GM18907 (cell line): ENCODE measurements around the gene WDR54.
A peak's percentile ranks its signal among the peaks of the same experiment; 100 is the strongest.
"Not testable (repeated sequence)": the region's sequence is repeated elsewhere in the genome, so short reads cannot be mapped to it uniquely, and the experiment has no call there.

Experiments
- ATAC-seq: cut with Tn5 transposase; IDR thresholded peaks from one replicate; pipeline ENCODE4 v1.9.1; 2021; ENCODE audit warnings: mild to moderate bottlenecking, moderate library complexity; ENCODE audit not compliant: unreplicated experiment

Gene WDR54

DNA sequence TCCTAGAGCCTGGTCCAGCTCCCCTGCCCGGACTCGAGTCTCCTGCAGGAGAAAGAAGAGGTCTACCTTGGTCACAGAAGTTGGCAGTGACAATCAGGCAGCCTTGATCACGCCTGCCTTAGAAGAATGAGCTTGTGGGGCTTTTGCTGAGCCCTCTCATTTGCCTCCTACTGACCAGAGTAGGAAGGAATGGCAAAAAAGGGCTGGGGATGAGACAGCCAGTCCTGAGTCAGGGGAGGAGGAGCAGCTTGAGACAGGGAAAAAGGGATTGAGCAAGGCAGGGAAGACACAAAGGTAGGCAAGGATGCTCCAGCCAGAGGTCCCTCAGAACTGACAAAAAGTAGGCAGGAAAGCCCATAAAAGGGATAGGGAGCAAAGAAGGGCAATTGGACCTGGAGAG, 6.0 kb downstream of the WDR54 start:
- ATAC-seq, result no peak

DNA sequence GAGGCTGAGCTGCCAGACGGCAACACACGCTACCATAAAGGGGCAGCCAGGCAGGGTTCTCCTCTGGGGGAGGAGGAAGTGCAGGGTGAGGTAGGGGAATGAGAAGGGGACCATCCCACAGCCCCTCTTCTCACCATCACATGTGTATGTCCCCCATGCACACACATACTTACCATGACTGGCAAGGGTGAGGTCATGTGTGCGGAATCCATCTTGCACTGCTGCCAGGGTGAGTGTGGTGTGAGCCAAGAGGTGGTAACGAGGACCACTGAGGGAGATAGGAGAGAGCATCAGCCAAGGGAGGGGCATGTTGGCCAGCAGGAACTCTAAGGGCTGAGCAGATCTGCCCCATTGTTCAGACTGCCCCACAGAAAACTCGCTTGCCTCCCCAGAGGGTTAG, 7.1 kb downstream of the WDR54 start:
- ATAC-seq, result no peak

DNA sequence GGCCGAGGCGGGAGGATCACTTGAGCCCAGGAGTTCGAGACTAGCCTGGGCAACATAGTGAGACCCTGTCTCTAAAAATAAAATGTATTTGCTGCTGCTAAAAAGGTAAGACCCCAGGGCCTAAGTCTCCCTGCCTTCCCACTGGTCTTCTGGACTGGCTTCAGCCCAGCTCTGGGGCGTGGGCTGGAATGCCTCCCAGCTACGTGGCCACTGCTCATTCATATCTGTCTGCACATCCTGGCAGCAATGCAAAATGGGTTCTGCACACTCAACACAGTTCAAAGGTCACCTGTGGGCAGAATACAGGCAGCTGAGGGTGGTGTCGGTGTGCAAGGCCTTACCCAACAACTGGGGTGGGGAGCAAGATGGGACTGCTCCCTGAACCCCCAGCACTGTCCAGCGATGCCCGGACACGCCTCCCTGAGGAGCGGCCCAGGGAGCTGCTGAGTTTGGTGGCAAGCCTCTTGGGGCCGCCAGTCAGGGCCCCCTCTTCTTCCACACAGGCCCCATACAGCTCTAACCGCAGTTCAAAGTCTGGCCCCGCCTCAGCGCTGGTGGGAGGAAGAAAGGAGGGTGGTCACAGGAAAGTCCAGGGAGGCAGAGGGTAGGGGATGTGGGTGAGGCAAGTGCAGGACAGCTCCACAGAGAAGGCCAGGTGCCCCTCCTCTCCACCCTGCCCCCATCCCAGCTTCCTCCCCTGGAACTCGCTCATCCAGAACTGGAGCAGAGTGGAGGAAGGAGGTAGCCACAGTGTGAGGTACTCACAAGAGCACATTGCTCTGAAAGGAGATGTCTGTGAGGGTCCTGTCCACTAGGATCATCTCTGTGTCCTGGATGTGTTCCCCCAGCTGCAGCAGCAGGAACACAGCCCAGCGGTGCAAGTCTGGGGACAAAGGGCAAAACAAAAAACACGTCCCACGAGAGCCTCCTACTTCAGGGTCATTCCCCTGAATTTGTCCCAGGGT, 8.2 kb downstream of the WDR54 start:
- no peak for ATAC-seq

DNA sequence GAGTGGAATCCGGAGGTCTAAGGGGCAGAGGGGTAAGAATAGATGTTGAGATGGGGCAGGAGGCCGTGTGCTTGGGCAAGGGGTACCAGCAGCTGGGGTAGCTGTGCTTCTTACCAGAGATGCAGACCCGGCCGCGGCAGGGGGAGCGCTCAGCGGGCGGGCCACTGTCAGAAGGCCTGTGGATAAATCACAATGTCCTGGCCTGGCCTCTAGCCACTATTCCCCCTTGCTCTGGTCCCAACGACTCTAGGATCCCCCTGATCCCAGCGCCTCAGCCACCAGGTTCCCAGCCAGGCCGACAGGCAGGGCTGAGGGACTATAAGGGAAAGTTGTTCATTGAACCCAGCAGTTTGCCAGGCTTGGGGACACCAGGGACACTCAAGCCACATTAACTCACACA, 9.0 kb downstream of the WDR54 start:
- no peak for ATAC-seq

- no peak for ATAC-seq
Observed at GRCh38 chr2:74436111-74436805, 14.7 kb downstream of the WDR54 start.

GRCh38 chr2:74436848-74437695, 15.5 kb downstream of the WDR54 start:
- ATAC-seq, result no peak

DNA sequence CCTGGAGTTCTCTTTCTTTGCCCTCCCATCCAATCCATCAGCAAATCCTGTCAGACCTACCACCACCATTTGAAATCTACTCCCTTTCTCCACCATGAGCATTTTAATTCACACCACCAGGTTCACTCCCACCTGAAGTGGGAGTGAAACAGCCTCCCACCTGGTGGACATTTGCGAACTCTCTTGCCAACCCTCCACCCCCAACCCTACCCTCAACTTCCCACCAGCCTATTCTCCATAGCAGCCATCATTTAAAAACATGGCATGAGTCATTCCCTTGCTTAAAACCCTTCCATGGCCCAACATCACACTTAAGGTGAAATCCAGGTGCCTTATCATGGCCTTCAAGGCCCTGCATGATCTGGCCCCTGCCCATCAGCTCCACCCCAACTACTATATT, 16.7 kb downstream of the WDR54 start:
- ATAC-seq, result no peak

- ATAC-seq, result no peak
Observed at GRCh38 chr2:74439373-74439772, 17.8 kb downstream of the WDR54 start.

DNA sequence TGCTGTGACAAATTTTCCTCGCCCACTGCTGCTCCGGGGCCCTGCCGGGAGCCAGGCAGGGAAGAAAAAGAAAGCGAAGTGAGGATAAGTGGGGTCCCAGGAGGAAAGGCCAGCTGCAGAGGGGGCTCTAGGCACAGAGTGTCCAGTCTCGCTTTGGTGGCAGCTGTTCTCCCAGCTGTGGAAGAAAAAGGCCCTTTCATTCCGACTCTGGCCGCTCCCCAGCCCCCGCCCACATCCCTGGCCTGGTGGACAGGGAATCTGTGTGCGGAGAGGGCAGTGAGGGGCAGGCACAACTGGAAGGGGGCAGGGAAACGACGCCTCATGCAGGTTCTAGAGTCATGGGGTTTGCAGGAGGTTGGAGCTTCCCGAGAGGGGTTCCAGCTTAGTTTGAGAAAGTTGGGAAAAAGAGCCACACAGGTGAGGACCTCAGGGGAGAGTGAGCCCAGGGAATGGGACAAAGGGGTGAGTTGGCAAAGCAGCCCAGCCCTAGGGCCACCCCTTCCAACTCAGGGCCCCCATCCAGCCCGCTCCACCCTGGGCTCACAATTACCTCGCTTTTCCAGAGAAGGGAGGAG, 18.4 kb downstream of the WDR54 start:
- peak; percentile 2 for ATAC-seq

DNA sequence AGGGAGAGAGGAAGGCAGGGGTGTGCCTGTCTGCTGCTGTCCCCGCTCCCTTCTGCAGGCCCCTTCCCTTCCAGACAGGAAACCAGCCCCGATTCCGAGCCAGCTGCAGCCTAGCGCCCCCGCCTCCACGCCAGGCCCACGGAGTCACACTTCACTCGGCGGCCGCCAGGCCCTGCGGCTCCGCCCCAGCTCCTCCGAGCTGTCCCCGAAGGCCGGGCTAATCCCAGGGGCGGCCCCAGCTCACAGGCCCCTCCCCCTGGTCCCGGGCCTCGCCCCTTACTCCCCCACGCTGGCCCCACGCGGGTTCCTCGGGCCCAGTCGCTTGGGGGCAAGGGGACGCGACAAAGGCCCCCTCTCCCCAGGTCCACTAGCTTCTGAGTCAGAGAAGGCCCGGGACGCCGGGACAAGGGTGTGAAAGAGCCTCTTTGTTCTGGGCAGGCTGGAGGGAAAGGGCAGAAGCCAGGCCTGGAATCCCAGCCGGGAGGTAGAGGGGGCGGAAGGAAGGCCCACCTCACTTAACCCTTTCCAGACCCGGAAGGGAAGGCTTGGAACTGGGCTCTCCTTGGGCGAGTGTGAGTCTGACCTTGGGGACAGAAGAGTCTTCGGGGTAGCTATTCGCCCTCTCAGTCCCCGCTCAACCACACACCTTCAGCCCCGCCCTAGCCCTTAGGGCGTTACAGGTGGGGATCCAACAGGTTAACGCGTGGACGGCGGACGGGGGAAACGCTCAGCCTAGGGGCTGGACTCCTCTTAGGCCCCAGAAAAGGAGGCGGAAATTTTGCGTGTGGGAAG, 19.0 kb downstream of the WDR54 start:
- ATAC-seq, result peak; percentile 83

GRCh38 chr2:74441170-74441689, 19.7 kb downstream of the WDR54 start:
- ATAC-seq, result no peak

DNA sequence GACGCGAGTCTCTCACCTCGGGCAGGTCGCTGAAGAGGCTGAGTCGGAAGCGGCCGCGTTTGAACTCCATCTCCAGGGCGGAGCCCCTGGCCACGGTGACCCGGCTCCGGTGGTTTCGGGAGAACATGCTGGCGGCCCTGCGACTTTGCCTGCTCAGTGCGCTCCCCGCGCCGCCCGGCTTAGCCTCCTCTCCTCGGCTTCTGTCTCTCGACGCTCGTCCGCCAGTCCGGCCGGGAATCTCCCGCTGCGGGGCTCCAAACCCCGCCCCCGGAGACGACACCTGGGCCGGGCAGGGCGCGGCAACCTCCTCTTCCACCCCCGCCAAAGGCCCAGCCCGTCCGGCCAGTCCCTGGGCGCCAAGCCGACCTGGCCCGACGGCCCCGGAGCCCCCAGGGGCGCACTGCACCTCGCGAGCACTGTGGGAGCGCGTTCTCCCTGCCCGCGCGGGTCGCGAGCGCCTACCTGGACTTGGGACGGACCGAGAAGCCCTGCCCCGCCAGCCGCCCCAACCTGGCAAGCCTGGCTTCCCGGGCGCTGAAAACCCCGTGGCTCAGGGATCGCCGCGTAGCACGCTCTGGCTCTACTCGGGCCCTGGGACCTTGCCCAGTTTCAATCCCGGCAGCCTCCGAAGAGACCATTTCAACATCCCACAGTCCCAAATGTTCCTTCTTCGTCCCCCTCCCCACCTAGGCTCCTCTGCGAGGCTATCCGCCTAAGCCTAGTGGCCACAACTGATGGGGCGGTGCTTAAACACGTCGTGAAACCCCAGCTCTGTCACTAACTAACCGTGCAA, 20.4 kb downstream of the WDR54 start, which contains the start of gene RTKN:
RTKN (minus strand) TSS at position 248 of the 793 bp plus-strand sequence; CDS start at position 127, 121 bp downstream.
- ATAC-seq, result peak; percentile 50

DNA sequence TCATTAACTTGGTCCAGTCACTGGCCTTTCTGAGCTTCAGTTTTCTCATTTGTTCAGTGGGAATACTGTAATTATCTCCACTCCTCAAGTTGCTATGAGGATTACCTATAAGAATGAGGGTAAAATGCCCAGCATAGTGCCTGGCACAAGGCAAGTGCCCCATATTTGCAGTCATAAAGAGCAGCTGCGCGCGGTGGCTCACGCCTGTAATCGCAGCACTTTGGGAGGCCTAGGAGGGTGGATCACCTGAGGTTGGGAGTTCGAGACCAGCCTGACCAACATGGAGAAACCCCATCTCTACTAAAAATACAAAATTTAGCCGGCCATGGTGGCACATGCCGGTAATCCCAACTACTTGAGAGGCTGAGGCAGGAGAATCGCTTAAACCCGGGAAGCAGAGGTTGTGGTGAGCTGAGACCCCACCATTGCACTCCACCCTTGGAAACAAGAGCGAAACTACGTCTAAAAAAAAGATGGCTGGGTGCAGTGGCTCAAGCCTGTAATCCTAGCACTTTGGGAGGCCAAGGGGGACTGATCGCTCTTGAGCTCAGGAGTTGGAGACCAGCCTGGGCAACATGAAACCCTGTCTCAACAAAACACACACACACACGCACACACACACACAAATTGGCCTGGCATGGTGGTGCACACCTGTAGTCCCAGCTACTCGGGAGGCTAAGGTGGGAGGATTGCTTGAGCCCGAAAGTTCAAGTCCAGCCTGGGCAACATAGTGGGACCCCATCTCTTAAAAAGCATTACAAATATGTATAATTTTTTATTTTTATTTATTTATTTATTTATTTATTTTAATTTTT, 21.2 kb downstream of the WDR54 start:
- ATAC-seq, result not testable (repeated sequence)

- no peak for ATAC-seq
Observed at GRCh38 chr2:74444498-74445318, 23.2 kb downstream of the WDR54 start.

DNA sequence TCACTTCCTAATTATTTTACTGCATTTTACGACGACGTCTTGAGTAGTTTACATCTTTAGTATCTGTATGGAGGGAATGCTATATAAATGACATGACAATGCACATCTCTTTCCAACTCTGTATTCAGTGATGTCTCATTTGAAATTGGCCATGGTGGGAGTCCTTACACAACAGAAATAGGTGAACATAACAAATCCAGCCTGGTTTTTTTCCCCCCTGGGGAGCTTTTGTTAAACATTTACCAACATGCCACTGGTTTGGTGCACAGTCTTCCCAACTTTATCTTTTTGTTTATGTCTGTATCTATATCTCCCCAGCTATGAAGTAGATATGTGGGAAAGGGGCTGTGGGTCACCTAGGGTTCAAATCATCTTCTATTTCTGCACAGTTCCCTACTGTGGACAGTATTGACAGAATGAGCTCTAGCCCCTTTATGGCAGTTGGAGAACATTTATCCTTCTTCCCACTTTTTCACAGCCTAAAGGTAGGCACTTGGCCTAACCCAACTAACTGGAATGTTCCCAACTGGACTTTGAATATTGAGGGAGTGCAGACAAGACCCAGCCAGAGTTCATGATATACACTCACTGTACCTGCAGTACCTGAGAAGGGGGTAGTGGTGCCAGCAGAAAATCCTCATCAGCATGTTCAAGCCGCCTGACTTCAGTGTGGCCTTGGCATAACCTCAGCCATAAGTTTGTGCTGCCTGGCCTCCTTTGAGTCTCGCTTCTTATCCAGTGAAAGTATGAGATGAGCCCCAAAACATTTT, 25.9 kb downstream of the WDR54 start:
- ATAC-seq, result no peak

DNA sequence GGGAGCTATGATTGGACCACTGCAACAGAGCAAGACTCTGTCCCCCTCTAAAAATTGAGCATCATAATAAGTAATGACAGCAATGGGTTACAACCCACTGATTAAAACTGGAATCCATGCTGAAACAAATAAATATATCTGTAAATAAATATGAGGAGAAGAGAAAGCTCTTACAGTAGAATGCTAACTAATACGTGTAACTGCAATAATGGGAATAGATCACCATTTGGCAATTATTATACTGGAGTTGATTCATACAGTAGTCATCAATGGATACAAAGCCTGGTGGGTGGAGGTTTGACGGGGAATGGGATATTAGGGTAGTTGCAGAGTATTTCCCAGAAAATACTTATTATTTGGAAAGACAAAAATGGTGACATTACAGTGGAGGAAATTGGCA, 27.2 kb downstream of the WDR54 start:
- ATAC-seq, result no peak
